ENCODE measurements around the gene NCOR1.
A peak's percentile ranks its signal among the peaks of the same experiment; 100 is the strongest.
"Not testable (repeated sequence)": the region's sequence is repeated elsewhere in the genome, so short reads cannot be mapped to it uniquely, and the experiment has no call there.

The NCOR1 gene

DNA sequence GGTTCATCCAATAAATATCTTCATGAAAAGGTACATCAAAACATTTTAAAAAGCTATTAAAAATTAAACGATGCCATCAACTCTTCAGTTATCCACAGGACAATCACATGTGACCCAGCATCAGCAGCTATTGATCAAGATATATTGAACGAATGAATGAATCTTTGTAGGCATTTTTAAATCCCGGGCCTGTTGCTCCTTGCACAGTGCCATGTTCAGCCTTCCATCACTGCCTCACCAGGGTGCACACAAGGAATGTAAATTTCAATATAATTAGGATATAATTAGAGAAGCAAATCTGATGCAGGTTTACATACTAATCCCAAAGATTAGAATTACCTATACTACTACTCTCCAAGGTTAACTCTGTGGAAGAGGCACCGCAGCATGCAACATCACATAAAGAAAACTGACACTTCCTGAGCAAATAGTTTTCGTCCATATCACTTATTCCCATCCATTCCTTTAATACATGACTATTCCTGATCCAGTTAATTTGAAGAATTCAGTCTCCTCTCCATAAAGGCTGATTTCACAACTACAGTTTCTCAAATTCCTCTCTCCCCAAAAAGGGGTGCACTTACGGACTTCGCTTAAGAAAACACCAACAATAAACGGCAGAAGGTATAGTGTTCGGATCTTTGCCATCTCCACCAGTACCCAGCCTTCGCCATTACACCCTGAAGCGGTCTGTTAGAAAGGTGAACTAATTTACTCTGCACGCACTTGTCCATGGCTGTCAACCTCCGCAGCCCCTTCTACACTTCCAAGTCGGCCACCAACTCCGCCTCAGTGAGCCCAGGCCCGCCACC, 938 bp downstream of the NCOR1 start:
- DNase-seq: peak; percentile 16

- DNase-seq: no peak
Observed at GRCh38 chr17:16212793-16213192, 2.5 kb downstream of the NCOR1 start.

- no peak for DNase-seq
Observed at GRCh38 chr17:16211590-16211989, 3.7 kb downstream of the NCOR1 start.

GRCh38 chr17:16204763-16205162, 10.6 kb downstream of the NCOR1 start:
- not testable (repeated sequence) for DNase-seq

DNA sequence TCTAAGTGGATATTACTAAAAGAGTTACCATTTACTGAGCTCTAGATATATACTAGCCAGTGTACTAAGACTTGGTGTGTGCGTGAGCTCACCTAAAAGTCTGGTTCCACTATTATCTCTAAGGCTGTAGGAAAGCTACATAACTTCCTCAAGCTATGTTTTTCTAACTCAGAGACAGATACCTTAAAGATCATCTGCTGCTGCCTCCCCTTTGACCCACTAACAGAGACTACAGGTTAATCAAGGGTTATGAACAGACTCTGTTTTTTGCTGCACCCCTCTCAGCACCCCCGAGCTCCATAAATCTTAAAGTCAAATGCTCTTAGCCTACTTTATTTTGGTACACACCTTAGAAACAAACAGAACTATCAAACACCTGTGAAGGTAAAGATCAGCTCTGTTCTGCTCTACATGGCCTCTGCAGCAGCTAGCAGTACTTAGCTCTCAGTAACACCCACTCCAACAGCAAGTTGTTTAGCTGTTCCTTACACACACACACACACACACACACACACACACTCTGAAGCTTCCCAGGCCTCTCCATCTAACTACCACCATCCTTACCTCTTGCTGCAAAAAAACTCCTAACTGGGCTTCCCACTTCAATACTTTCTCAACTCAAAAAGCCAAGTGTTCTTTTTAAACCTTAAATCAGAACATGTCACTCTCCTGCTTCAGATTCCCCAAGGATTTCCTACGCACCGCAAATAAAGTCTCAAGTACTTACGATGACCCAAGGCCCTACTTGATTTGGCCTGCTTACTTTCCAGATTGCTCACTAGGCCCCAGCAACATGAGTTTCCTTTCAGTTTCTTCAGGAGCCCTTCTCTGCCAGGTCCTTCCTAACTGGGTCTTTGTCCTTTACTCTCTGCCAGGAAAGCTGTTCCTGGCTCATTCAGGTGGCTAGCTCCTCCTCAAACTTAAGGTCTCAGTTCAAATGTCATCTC, 12.5 kb downstream of the NCOR1 start:
- not testable (repeated sequence) for DNase-seq

GRCh38 chr17:16201693-16202131, 13.6 kb downstream of the NCOR1 start:
- not testable (repeated sequence) for DNase-seq

DNA sequence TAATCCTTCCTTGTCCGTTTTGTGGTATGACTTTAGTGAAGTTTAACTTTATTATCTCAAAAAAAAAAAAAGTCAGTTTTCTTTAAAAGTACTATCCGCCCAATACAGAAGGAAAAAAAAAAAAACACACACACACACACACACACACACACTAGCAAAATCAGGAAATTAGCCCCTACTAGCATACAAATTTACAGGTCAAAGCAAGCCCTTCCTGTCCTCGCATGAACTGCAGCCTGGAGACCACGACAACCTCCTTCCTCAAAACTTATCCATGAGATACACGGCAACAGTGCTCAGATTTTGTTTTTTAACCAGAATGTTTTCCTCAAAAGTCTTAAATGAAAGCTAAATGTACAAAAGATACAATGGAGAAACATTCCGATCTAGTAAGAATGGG, 16.2 kb downstream of the NCOR1 start:
- no peak for DNase-seq

GRCh38 chr17:16197276-16197675, 18.1 kb downstream of the NCOR1 start:
- no peak for DNase-seq

DNA sequence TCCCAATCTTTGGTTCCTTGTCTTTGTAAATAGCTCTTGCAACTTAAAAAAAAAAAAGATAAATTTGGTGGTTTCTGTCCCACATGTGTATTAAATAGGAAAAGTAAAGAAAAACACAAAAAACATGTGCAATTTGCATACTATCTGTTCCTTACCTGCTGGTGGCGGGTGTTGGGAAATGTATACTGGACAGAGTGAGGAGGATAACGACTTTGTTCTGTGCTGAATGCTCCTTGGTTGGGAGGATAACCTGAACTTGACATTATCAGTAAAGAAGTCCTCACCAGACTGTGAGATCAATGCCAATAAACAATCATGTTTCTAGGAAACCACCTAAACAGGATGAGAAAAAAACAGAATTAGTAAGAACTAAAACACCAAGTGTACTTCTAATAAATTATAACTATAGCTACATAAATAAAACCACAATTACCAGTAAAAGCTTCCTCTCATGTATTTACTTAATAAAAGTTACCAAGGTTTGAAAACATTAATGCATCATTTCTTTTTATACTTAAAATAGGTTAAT, 21.0 kb downstream of the NCOR1 start:
- DNase-seq: not testable (repeated sequence)

- no peak for DNase-seq
Observed at GRCh38 chr17:16191604-16192003, 23.7 kb downstream of the NCOR1 start.

DNA sequence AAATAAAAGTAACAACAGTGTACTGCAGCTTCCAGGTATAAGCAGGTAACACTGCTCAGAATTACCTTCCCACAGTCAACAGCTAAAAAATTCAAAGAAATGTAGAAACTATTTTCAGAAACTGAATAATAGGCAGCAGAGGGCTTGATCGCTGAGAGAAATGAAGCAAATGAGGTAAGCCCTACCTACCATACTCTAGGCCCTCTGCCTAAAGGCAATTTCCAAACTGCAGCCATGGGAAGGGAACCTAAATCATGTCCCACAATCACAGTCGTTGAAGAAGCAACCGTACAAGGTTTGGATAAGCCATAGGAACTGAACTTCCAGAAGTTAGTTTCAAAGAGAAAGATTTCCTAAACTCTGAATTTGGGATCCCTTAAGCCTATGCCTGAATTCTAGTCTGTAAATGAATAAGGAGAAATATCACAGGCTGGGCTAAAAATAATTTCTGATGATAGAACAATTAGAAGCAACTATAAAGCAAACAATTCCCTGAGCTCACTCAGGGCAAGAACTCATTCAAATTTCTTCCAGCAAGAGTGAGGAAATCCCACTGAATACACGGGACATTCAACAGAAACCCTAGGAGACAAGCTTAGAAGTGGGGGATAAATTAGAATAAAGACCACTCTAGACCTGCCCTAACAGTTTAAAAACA, 24.5 kb downstream of the NCOR1 start:
- DNase-seq: no peak

DNA sequence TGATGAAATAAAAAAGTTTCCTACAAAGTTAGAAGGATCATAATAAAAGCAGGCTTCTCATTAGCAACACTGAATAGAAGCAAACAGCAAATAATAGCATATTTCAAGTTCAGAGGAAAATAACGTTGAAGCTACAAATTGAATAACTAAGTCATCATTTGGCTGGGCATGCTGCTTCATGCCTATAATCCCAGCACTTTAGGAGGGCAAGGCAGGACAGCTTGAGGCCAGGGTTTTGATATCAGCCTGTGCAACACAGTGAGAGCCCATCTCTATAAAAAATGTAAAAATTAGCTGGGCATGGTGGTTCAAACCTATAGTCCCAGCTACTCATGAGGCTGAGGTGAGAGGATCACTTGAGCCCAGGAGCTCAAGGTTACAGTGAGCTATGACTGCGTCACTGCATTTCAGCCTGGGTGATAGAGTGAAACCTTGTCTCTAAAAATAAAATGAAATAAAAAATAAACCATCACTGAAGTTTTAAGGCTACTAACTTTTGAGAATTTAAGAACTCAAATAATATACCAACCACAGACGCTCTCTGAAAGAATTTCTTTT, 25.5 kb downstream of the NCOR1 start:
- DNase-seq: no peak

- DNase-seq: no peak
Observed at GRCh38 chr17:16187642-16188041, 27.7 kb downstream of the NCOR1 start.

GRCh38 chr17:16181581-16181980, 33.8 kb downstream of the NCOR1 start:
- DNase-seq: no peak

GRCh38 chr17:16178836-16179235, 36.5 kb downstream of the NCOR1 start:
- no peak for DNase-seq

- no peak for DNase-seq
Observed at GRCh38 chr17:16171613-16172012, 43.7 kb downstream of the NCOR1 start.

DNA sequence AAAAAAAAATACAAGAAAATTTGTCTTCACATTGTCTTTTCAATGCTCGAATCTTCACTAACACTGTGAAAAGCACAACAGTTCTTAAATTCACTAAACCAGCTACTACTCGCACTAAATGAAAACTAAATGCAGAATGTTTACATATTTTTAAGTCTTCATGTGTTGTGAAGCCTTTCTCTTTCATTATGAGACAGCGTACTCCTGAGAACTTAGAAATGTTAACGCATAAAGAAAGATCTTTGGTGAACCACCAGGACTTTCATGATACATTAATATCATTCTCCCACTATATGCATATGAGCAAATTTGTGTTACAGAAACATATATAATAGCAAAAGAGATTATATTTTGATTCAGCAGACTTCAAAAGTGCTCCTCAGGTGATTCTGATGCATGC, 48.6 kb downstream of the NCOR1 start:
- DNase-seq: not testable (repeated sequence)

GRCh38 chr17:16158714-16159113, 56.6 kb downstream of the NCOR1 start:
- DNase-seq: no peak

DNA sequence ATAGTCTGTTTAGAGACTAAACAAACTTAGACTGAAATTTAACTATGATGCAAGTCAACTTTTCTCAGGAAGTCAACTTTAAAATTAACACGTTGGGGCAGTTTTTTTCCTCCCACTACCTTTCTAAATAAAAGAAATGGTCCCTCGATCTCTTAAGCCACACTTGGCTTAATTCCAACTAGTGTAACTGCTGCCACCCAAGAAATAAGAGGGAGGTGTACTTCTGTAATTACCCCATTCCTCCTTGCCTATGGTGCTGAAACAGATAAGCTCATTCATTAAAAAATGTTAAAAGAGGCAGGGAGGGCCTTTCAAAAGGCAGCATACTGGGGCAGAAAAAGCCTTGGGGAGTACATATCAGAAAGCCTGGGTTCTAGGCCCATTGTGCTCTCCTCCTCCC, 59.8 kb downstream of the NCOR1 start:
- no peak for DNase-seq

DNA sequence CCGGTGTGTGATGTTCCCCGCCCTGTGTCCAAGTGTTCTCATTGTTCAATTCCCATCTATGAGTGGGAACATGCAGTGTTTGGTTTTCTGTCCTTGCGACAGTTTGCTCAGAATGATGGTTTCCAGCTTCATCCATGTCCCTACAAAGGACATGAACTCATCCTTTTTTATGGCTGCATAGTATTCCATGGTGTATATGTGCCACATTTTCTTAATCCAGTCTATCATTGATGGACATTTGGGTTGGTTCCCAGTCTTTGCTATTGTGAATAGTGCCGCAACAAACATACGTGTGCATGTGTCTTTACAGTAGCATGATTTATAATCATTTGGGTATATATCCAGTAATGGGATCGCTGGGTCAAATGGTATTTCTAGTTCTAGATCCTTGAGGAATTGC, 63.0 kb downstream of the NCOR1 start:
- not testable (repeated sequence) for DNase-seq

- DNase-seq: no peak
Observed at GRCh38 chr17:16150251-16150856, 65.0 kb downstream of the NCOR1 start.

GRCh38 chr17:16148596-16148995, 66.7 kb downstream of the NCOR1 start:
- no peak for DNase-seq
